Stimulated activated CD8-positive, alpha-beta memory T cell treated with anti-CD3 and anti-CD28 coated beads, Interleukin-15, amount 100 ng/mL, for 24 hours (primary cell): ENCODE data around the gene RUVBL2.
"Not testable (repeated sequence)": the region's sequence is repeated elsewhere in the genome, so short reads cannot be mapped to it uniquely, and the experiment has no call there.

Experiments
- DNase-seq: peaks from one replicate; pipeline ENCODE4 v3.0.0-alpha.2; 2020; ENCODE audit warnings: low read depth

Gene RUVBL2

DNA sequence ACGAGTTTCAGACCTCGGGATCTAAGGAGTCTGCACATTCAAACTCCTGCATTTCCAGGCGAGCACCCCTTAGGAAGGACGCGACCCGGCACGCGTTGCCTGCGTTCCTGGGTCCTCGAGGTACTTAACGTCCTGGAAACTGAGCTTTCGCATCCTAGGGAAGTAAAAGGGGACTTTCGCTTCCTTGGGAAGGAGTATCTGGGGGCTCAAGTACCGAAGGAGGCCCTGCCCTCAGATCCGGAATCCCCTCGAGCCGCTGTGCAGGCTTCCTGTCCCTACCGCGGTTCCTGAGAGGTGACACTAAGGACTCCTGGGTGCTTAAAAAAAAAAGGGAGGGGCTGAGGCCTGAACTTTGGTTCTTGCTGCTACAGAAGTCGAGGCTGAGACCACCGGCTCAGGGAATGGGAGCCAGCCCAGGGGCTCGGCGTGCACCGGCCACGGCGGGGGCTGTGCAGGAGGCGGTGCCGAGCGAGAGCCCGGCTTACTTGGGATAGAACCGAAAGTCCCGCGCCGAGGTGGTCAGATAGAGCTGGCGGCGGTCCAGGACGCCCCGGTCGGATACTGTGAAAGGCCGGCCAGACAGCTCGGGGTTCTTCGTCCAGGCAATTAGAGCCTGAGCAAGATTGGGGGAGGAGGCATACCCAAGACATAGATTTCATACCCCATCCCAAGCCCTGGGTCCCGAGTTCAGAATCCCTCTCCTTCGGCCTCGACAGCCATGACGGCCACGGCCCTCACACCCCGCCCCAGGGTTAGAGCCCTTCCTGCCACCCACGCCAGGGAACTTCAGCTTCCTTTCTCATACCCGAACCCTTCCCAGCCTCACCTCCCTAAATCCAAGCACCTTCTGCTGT, 24.9 kb downstream of the RUVBL2 start:
- not testable (repeated sequence) for DNase-seq

DNA sequence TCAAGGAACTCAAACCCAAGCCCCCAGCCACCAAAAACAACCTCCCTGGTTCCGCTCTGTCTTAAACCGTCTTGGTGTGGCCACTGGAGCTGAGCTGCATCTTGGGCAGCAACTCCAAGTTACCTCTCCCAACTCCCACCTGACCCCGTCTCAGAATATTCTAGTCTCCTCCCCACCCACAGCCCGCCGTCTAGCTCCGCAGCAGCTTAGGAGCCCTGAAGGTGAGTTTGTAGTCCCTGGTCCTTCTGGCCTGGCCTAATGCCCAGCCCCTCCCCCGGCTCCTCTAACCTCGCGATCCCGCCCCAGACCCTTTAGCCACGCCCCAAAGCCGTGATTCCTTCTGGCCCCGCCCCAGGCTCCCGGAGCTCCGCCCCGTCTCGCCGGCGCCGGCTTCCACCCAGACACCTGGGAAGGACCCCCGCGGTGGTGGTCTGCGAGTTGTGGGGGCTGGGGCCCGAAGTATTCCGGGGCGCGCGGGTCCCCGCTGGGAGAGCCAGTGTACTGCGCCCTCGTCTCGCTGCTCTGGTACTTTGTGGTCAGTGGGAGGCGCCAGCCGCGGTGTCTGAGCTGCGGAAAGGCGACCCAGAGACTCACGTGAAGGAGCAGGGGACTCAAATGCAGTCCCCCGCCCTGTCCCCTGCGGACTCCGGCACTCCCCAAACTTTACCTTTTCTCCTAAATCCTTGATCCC, 25.7 kb downstream of the RUVBL2 start:
- peak; percentile 31 for DNase-seq

DNA sequence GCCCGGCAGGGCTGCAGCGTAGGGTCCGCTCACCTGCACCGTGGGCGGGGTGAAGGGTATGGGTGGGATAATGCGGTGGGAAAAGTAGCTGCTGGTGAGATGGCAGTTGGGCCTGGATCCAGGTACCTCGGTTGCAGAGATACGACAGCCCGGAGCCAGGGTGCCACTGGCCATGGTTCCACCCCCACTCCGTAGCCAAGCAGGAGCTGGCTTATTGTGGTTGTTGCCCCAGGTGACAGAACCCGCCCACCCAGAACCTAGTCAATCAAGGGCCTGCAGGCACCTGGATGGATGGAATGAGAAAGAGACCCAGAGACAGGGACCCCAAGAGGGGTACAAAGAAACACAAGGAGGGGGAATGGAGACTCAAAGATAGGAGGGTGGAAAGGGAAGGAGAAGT, 26.7 kb downstream of the RUVBL2 start:
- DNase-seq = no peak

DNA sequence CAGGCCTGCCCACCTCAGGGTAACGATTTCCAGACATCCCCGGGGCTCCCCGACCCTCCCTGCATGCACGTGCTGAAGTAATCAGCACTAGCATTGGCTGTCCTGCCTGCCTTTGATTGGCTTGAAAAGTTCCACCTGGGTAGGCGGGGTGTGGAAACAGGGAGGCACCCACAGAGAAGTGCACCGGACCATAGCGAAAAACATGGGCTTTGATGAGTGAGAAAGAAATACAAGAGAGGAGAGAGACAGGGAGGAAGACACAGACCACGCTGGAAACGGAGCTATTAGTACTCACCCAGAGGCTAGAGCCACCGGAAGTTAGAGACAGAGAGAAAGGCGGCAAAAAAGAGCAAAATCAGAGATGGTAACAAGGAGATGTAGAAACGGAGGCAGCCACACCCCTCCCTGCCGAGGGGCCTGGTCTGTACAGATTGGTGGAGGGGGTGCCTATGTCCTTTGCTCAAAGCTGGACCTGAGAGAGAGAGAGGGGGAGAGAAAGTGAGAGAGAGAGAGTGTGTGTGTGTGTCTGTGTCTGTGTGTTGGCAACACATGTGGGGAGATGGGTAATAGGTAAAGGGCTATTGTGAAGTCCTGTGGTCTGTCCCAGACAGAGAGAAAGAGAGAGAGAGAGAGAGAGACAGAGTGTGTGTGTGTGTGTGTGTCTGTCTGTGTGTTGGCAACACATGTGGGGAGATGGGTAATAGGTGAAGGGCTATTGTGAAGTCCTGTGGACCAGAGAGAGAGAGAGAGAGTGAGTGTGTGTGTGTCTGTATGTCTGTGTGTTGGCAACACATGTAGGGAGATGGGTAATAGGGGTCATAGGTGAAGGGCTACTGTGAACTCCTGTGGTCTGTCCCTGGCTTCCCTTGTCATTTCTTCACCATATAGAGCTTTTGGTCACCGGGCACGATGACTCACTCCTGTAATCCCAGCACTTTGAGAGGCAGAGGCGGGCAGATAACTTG, 27.5 kb downstream of the RUVBL2 start:
- DNase-seq = no peak

DNA sequence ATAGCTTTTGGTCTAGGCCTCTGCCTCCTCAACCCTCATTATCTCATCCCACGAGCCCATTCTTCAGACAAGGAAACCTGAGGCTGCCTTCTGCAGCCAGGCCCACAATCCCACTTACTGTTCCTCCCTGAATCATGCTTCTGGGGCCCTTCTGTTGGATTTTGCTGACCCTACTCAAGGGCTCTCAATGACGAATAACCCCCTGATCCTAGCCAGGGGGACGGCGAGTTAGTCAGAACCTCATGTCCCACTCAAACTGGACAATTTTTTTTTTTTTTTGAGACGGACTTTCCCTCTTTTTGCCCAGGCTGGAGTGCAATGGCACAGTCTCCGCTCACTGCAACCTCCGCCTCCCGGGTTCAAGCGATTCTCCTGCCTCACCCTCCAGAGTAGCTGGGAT, 28.4 kb downstream of the RUVBL2 start:
- no peak for DNase-seq

DNA sequence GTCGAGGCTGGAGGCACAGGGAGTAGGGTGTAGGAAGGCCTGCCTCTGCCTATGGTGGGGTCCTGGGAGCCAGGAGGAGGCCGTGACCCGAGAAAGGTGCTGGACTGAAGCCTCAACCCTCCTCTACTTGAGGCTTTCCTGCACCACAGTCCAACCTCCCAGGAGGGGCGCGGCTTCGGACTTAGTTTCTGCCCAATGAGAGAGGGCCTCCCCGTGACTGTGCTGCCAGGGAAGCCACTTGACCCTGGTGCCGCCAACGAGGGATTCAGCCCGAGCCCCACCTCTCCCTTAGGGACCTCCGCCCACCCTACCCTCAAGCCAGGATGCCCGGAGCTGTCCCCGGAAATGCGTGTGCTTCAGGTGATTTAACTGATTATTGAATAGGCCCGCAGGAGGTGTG, 30.5 kb downstream of the RUVBL2 start, which contains the start of gene CGB3:
Gene CGB3, minus strand, starts transcription at position 101 of the 400 bp plus-strand sequence. CDS start 362 bp downstream, outside the sequence.
- not testable (repeated sequence) for DNase-seq

DNA sequence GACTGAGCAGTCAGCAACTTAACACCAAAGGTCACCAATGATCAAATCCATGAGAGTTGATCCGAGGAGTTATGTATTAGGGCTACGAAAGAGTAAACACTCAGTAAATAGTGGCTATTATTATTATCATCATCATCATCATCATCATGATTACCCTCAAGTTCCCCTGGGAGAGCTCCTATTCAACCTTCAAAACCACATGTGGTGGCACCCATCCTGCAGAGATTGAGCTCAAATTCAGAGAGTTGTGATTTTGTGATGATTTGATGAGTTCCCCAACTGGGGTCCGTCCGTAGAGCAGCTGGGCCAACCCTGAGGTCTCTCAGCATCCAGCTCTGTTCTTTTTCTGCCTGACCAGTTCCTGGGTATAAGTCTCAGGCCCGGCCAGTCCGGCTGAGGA, 31.4 kb downstream of the RUVBL2 start:
- DNase-seq = not testable (repeated sequence)

DNA sequence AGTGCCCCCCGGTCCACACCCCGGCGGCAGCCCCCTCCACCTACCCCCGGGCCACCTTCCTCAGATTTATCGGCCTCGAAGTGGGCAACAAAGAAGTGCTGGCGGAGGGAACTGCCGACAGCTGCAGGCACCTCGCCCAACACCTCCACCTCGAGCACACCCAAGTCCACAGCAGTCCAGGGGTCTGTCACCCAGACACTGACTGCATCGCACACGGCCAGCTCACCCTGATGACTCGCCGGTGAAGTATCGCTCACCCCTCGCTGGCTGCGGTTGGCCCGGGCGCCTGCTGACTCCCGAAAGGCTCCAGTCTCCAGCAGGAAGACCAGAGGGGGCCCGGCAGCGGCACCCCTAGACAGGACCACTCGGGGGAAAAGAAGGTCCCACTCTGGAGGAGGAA, 31.9 kb downstream of the RUVBL2 start:
- DNase-seq = not testable (repeated sequence)

DNA sequence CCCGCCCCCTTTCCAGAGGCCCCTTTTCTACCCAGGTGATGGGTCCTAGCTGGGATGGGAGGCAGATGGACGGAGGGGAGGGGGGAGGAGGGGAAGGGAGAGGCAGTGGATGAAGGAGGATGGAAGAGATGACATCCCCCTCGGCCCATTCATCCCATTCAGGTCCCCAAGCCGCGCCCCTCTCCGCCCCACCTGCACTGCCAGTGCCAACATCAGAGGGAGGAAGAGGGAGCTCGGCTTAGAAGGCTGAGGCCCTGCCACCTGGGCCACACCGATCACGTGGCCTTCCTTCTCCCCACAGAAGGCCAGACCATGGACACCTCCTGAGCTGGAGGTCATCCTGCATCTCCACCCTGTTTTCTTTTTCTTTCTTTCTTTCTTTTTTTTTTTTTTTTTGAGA, 35.0 kb downstream of the RUVBL2 start:
- not testable (repeated sequence) for DNase-seq

DNA sequence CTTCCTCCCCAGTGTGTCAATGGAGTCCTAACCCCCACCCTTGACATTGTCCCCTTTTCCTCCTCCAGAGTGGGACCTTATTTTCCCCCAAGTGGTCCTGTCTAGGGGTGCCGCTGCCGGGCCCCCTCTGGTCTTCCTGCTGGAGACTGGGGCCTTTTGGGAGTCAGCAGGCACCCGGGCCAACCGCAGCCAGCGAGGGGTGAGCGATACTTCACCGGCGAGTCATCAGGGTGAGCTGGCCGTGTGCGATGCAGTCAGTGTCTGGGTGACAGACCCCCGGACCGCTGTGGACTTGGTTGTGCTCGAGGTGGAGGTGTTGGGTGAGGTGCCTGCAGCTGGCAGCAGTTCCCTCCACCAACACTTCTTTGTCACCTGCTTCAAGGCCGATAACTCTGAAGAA, 36.1 kb downstream of the RUVBL2 start:
- DNase-seq = not testable (repeated sequence)

DNA sequence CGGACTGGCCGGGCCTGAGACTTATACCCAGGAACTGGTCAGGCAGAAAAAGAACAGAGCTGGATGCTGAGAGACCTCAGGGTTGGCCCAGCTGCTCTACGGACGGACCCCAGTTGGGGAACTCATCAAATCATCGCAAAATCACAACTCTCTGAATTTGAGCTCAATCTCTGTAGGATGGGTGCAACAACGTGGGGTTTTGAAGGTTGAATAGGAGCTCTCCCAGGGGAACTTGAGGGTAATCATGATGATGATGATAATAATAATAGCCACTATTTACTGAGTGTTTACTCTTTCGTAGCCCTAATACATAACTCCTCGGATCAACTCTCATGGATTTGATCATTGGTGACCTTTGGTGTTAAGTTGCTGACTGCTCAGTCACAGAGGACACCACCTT, 36.6 kb downstream of the RUVBL2 start:
- DNase-seq = not testable (repeated sequence)

DNA sequence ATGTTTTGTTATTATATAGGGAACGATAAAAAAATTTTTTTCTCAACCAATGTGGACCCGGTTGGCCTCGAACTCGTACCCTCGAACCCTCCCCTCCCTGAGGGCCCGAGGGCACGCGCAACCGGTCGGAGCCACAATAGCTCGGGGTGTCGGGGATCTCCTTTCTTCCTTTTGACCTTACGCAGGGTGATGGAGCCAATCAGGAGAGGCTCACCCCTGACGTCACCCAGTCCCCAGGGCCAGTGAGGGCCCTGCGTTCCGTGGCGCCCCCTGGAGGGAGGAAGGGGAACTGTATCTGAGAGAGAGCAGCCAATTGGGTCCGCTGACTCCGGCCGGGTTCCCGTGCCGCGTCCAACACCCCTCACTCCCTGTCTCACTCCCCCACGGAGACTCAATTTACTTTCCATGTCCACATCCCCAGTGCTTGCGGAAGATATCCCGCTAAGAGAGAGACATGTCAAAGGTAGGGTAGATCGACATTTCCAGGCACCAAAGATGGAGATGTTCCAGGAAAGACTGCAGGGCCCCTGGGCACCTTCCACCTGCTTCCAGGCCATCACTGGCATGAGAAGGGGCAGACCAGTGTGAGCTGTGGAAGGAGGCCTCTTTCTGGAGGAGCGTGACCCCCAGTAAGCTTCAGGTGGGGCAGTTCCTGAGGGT, 38.1 kb downstream of the RUVBL2 start, which contains the start of gene CGB2:
Gene CGB2, plus strand, starts transcription at position 249 of the 660 bp plus-strand sequence. Its CDS starts 206 bp downstream, at position 455.
- not testable (repeated sequence) for DNase-seq

DNA sequence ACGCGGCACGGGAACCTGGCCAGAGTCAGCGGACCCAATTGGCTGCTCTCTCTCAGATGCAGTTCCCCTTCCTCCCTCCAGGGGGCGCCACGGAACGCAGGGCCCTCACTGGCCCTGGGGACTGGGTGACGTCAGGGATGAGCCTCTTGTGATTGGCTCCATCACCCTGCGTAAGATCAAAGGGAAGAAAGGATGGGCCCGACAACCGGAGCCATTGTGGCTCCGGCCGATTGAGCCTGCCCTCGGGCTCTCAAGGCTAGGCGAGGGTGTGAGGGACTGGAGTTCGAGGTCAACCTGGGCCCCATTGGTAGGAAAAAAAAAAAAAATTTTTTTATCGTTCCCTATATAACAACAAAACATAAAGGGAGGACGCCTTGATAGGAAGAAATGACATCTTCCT, 43.1 kb downstream of the RUVBL2 start, which contains the start of gene CGB1:
Gene CGB1, minus strand, starts transcription at position 81 of the 400 bp plus-strand sequence. CDS start 184 bp downstream, outside the sequence.
- not testable (repeated sequence) for DNase-seq

DNA sequence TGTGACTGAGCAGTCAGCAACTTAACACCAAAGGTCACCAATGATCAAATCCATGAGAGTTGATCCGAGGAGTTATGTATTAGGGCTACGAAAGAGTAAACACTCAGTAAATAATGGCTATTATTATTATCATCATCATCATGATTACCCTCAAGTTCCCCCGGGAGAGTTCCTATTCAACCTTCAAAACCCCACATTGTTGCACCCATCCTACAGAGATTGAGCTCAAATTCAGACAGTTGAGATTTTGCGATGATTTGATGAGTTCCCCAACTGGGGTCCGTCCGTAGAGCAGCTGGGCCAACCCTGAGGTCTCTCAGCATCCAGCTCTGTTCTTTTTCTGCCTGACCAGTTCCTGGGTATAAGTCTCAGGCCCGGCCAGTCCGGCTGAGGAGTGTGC, 44.4 kb downstream of the RUVBL2 start:
- DNase-seq = not testable (repeated sequence)

DNA sequence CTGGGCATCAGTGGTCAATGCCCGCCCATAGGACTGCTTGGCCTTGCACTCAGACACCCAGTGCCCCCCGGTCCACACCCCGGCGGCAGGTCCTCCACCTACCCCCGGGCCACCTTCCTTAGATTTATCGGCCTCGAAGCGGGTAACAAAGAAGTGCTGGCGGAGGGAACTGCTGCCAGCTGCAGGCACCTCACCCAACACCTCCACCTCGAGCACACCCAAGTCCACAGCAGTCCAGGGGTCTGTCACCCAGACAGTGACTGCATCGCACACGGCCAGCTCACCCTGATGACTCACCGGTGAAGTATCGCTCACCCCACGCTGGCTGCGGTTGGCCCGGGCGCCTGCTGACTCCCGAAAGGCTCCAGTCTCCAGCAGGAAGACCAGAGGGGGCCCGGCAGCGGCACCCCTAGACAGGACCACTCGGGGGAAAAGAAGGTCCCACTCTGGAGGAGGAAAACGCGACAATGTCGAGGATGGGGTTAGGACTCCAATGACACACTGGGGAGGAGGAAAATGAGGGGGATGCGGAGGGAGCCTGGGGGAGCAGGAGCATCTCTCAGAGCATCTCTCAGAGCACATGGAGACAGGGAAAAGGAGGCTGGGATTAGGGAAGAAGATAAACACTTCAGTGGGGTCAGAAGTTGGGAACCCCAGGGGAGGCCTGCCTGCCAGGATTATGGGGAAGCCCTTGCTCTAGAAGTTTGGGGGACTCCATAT, 45.0 kb downstream of the RUVBL2 start:
- not testable (repeated sequence) for DNase-seq

DNA sequence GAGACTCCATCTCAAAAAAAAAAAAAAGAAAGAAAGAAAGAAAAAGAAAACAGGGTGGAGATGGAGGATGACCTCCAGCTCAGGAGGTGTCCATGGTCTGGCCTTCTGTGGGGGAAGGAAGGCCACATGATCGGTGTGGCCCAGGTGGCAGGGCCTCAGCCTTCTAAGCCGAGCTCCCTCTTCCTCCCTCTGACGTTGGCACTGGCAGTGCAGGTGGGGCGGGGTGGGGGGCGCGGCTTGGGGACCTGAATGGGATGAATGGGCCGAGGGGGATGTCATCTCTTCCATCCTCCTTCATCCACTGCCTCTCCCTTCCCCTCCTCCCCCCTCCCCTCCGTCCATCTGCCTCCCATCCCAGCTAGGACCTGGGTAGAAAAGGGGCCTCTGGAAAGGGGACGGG, 46.0 kb downstream of the RUVBL2 start:
- DNase-seq = not testable (repeated sequence)

DNA sequence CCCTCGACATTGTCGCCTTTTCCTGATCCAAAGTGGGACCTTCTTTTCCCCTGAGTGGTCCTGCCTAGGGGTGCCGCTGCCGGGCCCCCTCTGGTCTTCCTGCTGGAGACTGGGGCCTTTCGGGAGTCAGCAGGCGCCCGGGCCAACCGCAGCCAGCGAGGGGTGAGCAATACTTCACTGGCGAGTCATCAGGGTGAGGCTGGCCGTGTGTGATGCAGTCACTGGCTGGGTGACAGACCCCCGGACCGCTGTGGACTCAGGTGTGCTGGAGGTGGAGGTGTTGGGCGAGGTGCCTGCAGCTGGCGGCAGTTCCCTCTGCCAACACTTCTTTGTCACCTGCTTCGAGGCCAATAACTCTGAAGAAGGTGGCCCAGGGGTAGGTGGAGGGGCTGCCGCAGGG, 48.5 kb downstream of the RUVBL2 start:
- DNase-seq = no peak

DNA sequence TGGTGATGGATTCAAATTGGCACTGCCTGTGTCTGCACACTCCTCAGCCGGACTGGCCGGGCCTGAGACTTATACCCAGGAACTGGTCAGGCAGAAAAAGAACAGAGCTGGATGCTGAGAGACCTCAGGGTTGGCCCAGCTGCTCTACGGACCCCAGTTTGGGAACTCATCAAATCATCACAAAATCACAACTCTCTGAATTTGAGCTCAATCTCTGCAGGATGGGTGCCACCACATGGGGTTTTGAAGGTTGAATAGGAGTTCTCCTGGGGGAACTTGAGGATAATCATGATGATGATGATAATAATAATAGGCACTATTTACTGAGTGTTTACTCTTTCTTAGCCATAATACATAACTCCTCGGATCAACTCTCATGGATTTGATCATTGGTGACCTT, 49.0 kb downstream of the RUVBL2 start:
- not testable (repeated sequence) for DNase-seq

DNA sequence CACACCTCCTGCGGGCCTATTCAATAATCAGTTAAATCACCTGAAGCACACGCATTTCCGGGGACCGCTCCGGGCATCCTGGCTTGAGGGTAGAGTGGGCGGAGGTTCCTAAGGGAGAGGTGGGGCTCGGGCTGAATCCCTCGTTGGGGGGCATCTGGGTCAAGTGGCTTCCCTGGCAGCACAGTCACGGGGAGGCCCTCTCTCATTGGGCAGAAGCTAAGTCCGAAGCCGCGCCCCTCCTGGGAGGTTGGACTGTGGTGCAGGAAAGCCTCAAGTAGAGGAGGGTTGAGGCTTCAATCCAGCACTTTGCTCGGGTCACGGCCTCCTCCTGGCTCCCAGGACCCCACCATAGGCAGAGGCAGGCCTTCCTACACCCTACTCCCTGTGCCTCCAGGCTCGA, 49.9 kb downstream of the RUVBL2 start, which contains the start of gene CGB5:
Gene CGB5, plus strand, starts transcription at position 301 of the 400 bp plus-strand sequence. CDS start 362 bp downstream, outside the sequence.
- DNase-seq = not testable (repeated sequence)

DNA sequence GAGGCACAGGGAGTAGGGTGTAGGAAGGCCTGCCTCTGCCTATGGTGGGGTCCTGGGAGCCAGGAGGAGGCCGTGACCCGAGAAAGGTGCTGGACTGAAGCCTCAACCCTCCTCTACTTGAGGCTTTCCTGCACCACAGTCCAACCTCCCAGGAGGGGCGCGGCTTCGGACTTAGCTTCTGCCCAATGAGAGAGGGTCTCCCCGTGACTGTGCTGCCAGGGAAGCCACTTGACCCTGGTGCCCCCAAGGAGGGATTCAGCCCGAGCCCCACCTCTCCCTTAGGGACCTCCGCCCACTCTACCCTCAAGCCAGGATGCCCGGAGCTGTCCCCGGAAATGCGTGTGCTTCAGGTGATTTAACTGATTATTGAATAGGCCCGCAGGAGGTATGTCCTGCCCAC, 55.3 kb downstream of the RUVBL2 start, which contains the start of gene CGB8:
Gene CGB8, minus strand, starts transcription at position 101 of the 400 bp plus-strand sequence. CDS start 372 bp downstream, outside the sequence.
- DNase-seq = not testable (repeated sequence)
